GM10248 (cell line): ENCODE data around the gene PBX1.

Experiments
- CTCF ChIA-PET: fragments of 300-600 bp; sonication (Branson Sonifier 250); formaldehyde crosslinking; extraction: SDS; loops from one replicate; lab custom pipeline; 2021; ENCODE audit warnings: antibody characterized with exemption; lab: Yijun Ruan, JAX
- POLR2A ChIA-PET: fragments of 350-650 bp; sonication (Branson Sonifier 250); formaldehyde crosslinking; extraction: SDS; loops from one replicate; lab custom pipeline; 2020; ENCODE audit warnings: antibody characterized with exemption; lab: Yijun Ruan, JAX
- DNase-seq: peaks from one replicate; pipeline ENCODE4 v3.0.0; 2012; ENCODE audit errors: extremely low spot score
- TF ChIP-seq, protein P1 (sequence below): IDR thresholded peaks from 2 replicates; pipeline ENCODE4 v1.5.1; 2012; ENCODE audit warnings: mild to moderate bottlenecking, low read depth; ENCODE audit errors: extremely low read depth, missing control alignments, control extremely low read depth

The PBX1 gene

DNA sequence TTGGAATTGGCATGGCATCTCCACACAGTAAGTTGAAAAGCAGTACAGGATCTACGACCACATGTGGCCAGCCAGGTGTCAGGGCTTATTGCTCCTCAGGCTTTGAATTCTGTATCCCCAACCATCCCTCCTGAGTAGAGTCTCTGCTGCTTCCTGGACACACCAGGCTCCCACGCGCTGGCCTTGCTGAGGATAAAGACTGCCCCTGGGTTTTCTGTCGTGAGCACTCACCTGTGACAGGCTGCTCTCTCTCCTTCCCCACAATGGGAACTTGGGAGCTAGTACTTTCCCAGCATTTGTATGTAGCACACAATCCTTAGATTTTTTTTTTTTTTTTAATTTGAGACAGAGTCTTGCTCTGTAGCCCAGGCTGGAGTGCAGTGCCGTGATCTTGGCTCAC lies 33.6 kb downstream of the PBX1 start:
- TF ChIP-seq, protein P1, sequence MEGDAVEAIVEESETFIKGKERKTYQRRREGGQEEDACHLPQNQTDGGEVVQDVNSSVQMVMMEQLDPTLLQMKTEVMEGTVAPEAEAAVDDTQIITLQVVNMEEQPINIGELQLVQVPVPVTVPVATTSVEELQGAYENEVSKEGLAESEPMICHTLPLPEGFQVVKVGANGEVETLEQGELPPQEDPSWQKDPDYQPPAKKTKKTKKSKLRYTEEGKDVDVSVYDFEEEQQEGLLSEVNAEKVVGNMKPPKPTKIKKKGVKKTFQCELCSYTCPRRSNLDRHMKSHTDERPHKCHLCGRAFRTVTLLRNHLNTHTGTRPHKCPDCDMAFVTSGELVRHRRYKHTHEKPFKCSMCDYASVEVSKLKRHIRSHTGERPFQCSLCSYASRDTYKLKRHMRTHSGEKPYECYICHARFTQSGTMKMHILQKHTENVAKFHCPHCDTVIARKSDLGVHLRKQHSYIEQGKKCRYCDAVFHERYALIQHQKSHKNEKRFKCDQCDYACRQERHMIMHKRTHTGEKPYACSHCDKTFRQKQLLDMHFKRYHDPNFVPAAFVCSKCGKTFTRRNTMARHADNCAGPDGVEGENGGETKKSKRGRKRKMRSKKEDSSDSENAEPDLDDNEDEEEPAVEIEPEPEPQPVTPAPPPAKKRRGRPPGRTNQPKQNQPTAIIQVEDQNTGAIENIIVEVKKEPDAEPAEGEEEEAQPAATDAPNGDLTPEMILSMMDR = no peak
- ChIA-PET CTCF (no interaction called here), POLR2A (no interaction called here)
- DNase-seq = no peak

DNA sequence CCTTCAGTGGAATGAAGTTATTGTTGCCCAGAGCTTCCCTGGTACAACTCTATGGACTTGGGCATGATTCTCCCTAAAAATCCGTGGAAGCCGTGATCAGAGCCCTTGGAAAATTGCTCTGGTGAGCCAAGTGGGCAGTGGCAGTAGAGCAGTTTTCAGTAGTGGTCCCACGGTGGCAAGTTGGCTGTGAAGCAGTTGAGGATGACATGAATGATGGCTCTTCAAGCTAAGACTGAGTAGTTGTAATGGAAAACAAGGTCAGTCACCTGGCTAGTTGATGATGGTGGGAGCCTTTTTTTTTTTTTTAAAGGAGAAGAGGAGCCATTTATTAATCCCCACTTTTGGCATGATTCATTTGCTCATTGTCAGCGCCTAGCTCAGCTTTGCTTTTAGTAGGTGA lies 36.2 kb downstream of the PBX1 start:
- TF ChIP-seq, protein P1 = no peak
- ChIA-PET POLR2A (no interaction called here), CTCF (no interaction called here)
- no peak for DNase-seq

DNA sequence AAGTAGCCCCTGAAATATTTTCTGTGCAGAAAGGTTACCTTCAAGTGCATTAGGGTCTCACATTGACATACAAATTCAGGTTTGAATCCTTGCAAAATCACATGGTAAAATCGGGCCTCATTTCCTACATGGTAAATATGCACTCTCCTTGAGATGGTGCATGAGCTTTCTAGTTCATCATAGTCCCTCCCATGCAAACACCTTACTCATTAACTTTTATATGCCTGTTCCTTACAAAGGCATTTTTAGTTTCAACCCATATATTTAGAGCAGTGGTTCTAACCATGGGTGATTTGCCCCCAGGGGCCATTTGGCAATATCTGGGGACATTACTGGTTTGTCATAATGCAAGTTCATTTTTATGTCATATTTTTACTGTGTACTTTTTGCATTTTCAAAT lies 37.2 kb downstream of the PBX1 start:
- TF ChIP-seq, protein P1 = no peak
- CTCF ChIA-PET = no interaction called here
- POLR2A ChIA-PET = no interaction called here
- no peak for DNase-seq

DNA sequence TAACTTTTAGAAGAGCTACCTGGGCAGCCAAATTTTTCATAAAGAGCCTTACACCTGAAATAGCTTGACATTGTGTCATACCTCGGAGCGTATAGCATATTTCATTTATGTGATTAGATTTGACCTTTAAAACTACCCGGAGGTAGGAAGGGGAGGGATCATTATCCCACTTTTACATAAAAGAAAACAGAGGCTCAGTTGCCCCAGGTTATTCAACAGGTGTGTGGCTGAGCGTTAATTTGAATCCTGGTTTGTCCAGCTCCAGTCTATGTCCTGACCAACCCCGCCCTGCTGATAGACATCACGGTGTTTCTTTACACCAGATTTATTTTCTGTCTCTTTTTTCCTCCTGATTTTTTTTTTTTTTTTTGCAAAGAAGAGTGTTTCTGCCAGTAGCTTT lies 39.7 kb downstream of the PBX1 start:
- CTCF ChIA-PET = no interaction called here
- POLR2A ChIA-PET = no interaction called here
- TF ChIP-seq, protein P1 = no peak
- DNase-seq = no peak

DNA sequence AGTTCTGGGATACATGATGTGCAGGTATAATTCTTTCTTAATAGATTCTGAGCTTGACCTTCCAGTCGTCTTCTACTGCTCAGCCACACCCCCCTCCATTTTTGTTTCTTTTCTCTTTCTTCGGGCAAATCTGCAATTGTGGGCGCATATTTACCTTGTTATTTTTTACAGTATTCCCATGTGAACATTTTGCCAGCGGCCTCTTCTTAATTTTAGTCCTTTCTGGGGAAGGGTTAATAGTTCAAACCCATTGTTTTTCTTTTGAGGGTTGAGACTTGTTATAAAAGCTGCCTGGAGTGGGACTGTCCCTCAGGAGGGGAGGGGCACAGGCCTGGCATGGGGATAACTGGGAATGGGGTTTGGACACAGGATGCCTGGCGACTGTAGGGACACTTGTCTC lies 40.3 kb downstream of the PBX1 start:
- ChIA-PET POLR2A (no interaction called here), CTCF (no interaction called here)
- no peak for DNase-seq
- TF ChIP-seq, protein P1 = no peak

DNA sequence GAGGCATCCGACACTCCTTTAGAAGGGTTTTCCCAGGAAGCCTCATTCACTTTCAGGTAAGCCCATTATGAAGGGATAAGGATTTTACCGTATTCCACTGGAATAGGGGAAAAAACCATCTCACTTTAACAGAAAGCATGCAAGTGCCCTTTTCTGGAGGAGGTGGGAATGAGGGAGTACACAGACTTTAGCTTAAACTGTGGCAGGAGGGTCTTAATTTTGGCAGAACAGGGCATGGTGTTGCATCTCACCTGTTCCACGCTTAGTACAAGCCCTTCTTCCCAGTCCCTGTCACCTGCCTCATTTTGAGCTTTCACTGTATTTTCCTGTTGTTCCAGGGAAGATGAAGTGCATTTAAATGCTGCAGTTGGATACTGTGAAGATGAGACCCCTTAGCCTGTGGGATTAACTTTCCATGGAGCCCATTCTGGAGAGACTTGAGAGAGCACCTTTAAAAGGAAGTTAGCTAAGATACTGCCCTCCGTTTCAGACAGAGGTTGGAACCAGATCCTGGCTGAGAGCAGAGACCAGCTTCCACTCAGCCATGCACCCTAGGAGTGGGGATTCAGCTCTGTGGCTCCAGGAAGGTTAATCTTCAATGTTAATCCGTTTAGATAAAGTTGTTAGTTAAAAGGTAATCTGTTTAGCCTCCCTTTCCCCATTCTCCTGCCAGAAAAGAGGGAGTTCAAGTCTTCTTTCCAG lies 42.6 kb downstream of the PBX1 start:
- DNase-seq = no peak
- TF ChIP-seq, protein P1 = no peak
- POLR2A ChIA-PET = no interaction called here
- CTCF ChIA-PET = interaction anchor here (1.0 to 1.7 kb wide), 3 partner anchors 8 to 12 kb away, joined by 3 to 4 read pairs (median 3); no protein-coding TSS in a partner anchor
